H1 (cell line): Measurements from ENCODE around the gene ADAMTS1.

ENCODE experiments used
- CEBPB ChIP-seq: IDR thresholded peaks from 2 replicates; pipeline ENCODE4 v1.6.1; 2012; ENCODE audit warnings: low read depth, low read length
- TF ChIP-seq, protein P1 (sequence below): IDR thresholded peaks from 2 replicates; pipeline ENCODE4 v1.6.1; 2011; ENCODE audit warnings: low read depth, mild to moderate bottlenecking, low read length; ENCODE audit not compliant: insufficient read depth

DNA sequence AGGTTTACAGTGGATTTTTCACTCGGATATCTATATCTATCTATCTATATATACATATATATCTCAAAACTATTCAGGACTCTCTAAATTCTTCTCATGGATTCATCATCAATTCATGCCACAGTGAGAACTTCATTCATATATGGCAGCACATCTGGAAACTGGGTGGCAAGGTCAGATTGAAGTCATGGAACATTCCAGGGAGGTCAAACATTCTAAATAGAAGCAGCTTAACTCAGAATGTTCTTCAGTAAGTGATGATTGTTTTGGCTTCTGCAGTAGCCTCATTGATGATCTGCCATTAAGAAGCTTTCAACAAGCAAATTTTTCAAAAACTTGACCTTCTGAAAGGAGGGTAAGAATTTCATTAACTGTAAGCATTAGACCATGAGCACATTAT lies 46.9 kb upstream of the ADAMTS1 start:
- TF ChIP-seq CEBPB = no peak
- TF ChIP-seq, protein P1, sequence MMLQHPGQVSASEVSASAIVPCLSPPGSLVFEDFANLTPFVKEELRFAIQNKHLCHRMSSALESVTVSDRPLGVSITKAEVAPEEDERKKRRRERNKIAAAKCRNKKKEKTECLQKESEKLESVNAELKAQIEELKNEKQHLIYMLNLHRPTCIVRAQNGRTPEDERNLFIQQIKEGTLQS = no peak
